HCT116 (cell line): ENCODE measurements around the gene TRIM14. TPM values are rescaled to one million over a fixed set of nuclear protein-coding genes. Genes with fewer than 3 reads are reported as not detected.

ENCODE experiments used
- ATAC-seq: fragments of 200-7000 bp; cut with Tn5 transposase; 2 replicates; pipeline ENCODE4 v1.9.1; 2020; ENCODE audit warnings: mild to moderate bottlenecking, moderate library complexity
- BruUV-seq: library from RNA; stranded (reverse); fragments of 400-500 nt; replicated peaks from 2 replicates; lab custom pipeline; 2021; lab: Mats Ljungman, UMichigan
- CTCF ChIA-PET: fragments of 300-600 bp; sonication (Branson Sonifier 250); formaldehyde crosslinking; loops from one replicate; lab custom pipeline; 2021; ENCODE audit warnings: antibody characterized with exemption; lab: Charles Lee
- POLR2A ChIA-PET: fragments of 300-600, 350-600 bp; sonication (Branson Sonifier 250); formaldehyde crosslinking; loops from one replicate; lab custom pipeline; 2021; ENCODE audit warnings: antibody characterized with exemption; lab: Charles Lee
- RAD21 ChIA-PET, 2 experiments: fragments of 300-600 bp; sonication (Branson Sonifier 250); formaldehyde crosslinking; loops; one replicate each; lab custom pipeline; 2023; ENCODE audit warnings: low total read pairs in 2 of 2; ENCODE audit not compliant: uncharacterized antibody in 2 of 2, unreplicated experiment in 2 of 2, low non-redundant PET in 1 of 2; lab: Charles Lee
- DNase-seq: peaks from one replicate; pipeline ENCODE4 v3.0.0-alpha.2; 2010; ENCODE audit warnings: low read depth, low spot score
- H2AFZ ChIP-seq: fragments of 200-600 bp; shearing (Covaris generic), sonication (generic); 2 replicates; pipeline ENCODE4 v1.6.1; 2017; ENCODE audit warnings: low read depth, mixed run types, mixed read lengths, antibody characterized with exemption, low read length; ENCODE audit not compliant: poor library complexity, severe bottlenecking
- H3K27ac ChIP-seq: 2 replicates; pipeline ENCODE4 v1.5.1; 2012; ENCODE audit warnings: low read depth, low read length
- H3K27me3 ChIP-seq: fragments of 200-600 bp; sonication (generic); 2 replicates; pipeline ENCODE4 v1.6.1; 2016; ENCODE audit warnings: mixed run types, low read length, mixed read lengths; ENCODE audit not compliant: insufficient read depth
- H3K36me3 ChIP-seq, 2 experiments: fragments of 200-500 bp in 1 of 2; fragments of 200-600 bp in 1 of 2; sonication (Bioruptor generic) in 1 of 2; sonication (generic) in 1 of 2; 2 replicates each; pipeline versions ENCODE4 v1.5.1 to v1.6.1; 2014 to 2016; ENCODE audit warnings: low read length in 2 of 2, inconsistent platforms in 1 of 2, mixed read lengths in 1 of 2, mixed run types in 1 of 2; ENCODE audit not compliant: insufficient read depth in 2 of 2, control insufficient read depth in 1 of 2
- H3K4me1 ChIP-seq, 2 experiments: fragments of 200-600 bp in 1 of 2; sonication (generic) in 1 of 2; 2 replicates each; pipeline versions ENCODE4 v1.5.1 to v1.6.1; 2012 to 2017; ENCODE audit warnings: low read length in 2 of 2, inconsistent platforms in 1 of 2, mild to moderate bottlenecking in 1 of 2, mixed read lengths in 1 of 2, mixed run types in 1 of 2, moderate library complexity in 1 of 2; ENCODE audit not compliant: insufficient read depth in 2 of 2, control insufficient read depth in 1 of 2
- H3K4me2 ChIP-seq: fragments of 200-600 bp; sonication (generic); 2 replicates; pipeline ENCODE4 v1.6.1; 2017; ENCODE audit warnings: mixed run types, low read length, mixed read lengths
- H3K4me3 ChIP-seq, 2 experiments: fragments of 200-600 bp in 1 of 2; sonication (generic) in 1 of 2; replicated peaks in 1 of 2; 2 replicates each; pipeline ENCODE4 v1.5.1; 2011 to 2016; ENCODE audit warnings: low read length in 2 of 2, control low read depth in 1 of 2, low read depth in 1 of 2, mild to moderate bottlenecking in 1 of 2, mixed read lengths in 1 of 2, mixed run types in 1 of 2
- H3K79me2 ChIP-seq: fragments of 200-600 bp; sonication (generic); 2 replicates; pipeline ENCODE4 v1.6.1; 2017; ENCODE audit warnings: mild to moderate bottlenecking, mixed run types, low read length, moderate library complexity, mixed read lengths; ENCODE audit not compliant: insufficient read depth
- H3K9ac ChIP-seq: fragments of 200-600 bp; sonication (generic); 2 replicates; pipeline ENCODE4 v1.6.1; 2016; ENCODE audit warnings: low read length, mixed read lengths
- H3K9me2 ChIP-seq: fragments of 200-600 bp; sonication (generic), shearing (Covaris generic); 2 replicates; pipeline ENCODE4 v1.6.1; 2017; ENCODE audit warnings: mixed run types, mild to moderate bottlenecking, moderate library complexity; ENCODE audit not compliant: insufficient read depth
- H3K9me3 ChIP-seq, 2 experiments: fragments of 200-500 bp in 1 of 2; fragments of 200-600 bp in 1 of 2; sonication (Bioruptor generic) in 1 of 2; sonication (generic) in 1 of 2; 2 replicates each; pipeline ENCODE4 v1.6.1; 2014 to 2017; ENCODE audit warnings: low read length in 2 of 2, mixed read lengths in 2 of 2, inconsistent platforms in 1 of 2, low read depth in 1 of 2, mild to moderate bottlenecking in 1 of 2, mixed run types in 1 of 2, moderate library complexity in 1 of 2; ENCODE audit not compliant: control insufficient read depth in 1 of 2, insufficient read depth in 1 of 2
- H4K20me1 ChIP-seq: fragments of 200-600 bp; sonication (generic), shearing (Covaris generic); 2 replicates; pipeline ENCODE4 v1.6.1; 2017; ENCODE audit warnings: mixed run types, mild to moderate bottlenecking, moderate library complexity; ENCODE audit not compliant: insufficient read depth
- CBX3 ChIP-seq: IDR thresholded peaks from 2 replicates; pipeline ENCODE4 v1.6.1; 2012; ENCODE audit warnings: low read depth
- CTCF ChIP-seq, 3 experiments: fragments of 200-600 bp in 1 of 3; sonication (generic) in 1 of 3; IDR thresholded peaks in 2 of 3; conservative IDR thresholded peaks in 1 of 3; 2 replicates each; pipeline ENCODE4 v1.5.1; 2012 to 2017; ENCODE audit warnings: low read depth in 2 of 3, low read length in 2 of 3, antibody characterized with exemption in 1 of 3, borderline replicate concordance in 1 of 3, control low read depth in 1 of 3, mild to moderate bottlenecking in 1 of 3, mixed read lengths in 1 of 3, mixed run types in 1 of 3, moderate library complexity in 1 of 3; ENCODE audit not compliant: insufficient read depth in 1 of 3
- EGR1 ChIP-seq: IDR thresholded peaks from 2 replicates; pipeline ENCODE4 v1.6.1; 2012; ENCODE audit warnings: low read depth
- JUND ChIP-seq: IDR thresholded peaks from 2 replicates; pipeline ENCODE4 v1.6.1; 2012
- POLR2A ChIP-seq: IDR thresholded peaks from 2 replicates; pipeline ENCODE4 v1.7.0; 2011; ENCODE audit warnings: borderline replicate concordance; ENCODE audit not compliant: insufficient read depth, insufficient read length; ENCODE audit errors: extremely low read depth
- REST ChIP-seq: IDR thresholded peaks from 2 replicates; pipeline ENCODE4 v1.6.1; 2012; ENCODE audit warnings: low read depth
- SIN3A ChIP-seq: IDR thresholded peaks from 2 replicates; pipeline ENCODE4 v1.6.1; 2012; ENCODE audit warnings: low read depth
- SP1 ChIP-seq: IDR thresholded peaks from 2 replicates; pipeline ENCODE4 v1.6.1; 2012; ENCODE audit warnings: low read depth
- SRF ChIP-seq: IDR thresholded peaks from 2 replicates; pipeline ENCODE4 v1.6.1; 2012; ENCODE audit warnings: low read depth
- TCF7L2 ChIP-seq: IDR thresholded peaks from 2 replicates; pipeline ENCODE4 v1.7.0; 2011; ENCODE audit warnings: borderline replicate concordance, inconsistent platforms; ENCODE audit not compliant: insufficient read depth, insufficient read length; ENCODE audit errors: extremely low read depth
- YY1 ChIP-seq: IDR thresholded peaks from 2 replicates; pipeline ENCODE4 v1.6.1; 2011; ENCODE audit warnings: low read length, low read depth, moderate library complexity, mild to moderate bottlenecking; ENCODE audit not compliant: insufficient replicate concordance; ENCODE audit errors: extremely low read depth
- ZNF274 ChIP-seq: fragments of 200-500 bp; sonication (Bioruptor generic); IDR thresholded peaks from 2 replicates; pipeline ENCODE4 v1.6.1; 2014; ENCODE audit warnings: mild to moderate bottlenecking, low read depth, low read length, inconsistent platforms
- intact Hi-C: fragments of 100-400 bp; cut with micrococcal nuclease; formaldehyde crosslinking; loops from 2 replicates; pipeline ENCODE4 v1.10.0; 2022
- total RNA-seq: library from RNA; stranded (reverse); gene quantifications from one replicate; pipeline ENCODE4 v1.2.1, GENCODE V29; 2021; ENCODE audit not compliant: unreplicated experiment
- TF ChIP-seq, protein P1 (sequence below): IDR thresholded peaks from 2 replicates; pipeline ENCODE4 v1.6.1; 2012

TRIM14 gene
- total RNA-seq, 1 experiment from 2014 or later = 24.4 TPM

GRCh38 chr9:98101868-98102273 is 17.2 kb downstream of the TRIM14 start:
- RAD21 ChIA-PET = no interaction called here

GRCh38 chr9:98101416-98101815 is 17.6 kb downstream of the TRIM14 start:
- Histone ChIP-seq H3K36me3 (0 out of 4 replicates have a peak, but pooled peaks cover 0 to 7% of the 10 kb centered on the region in 2 experiments), H3K27ac (no peak overlapping the region), H3K9me2 (no peaks in the 10 kb centered on the region), H3K4me1 (no peaks in the 10 kb centered on the region), H3K4me2 (no peak overlapping the region), H3K9ac (no peak overlapping the region), H2AFZ (no peak overlapping the region), H3K27me3 (no peaks in the 10 kb centered on the region), H3K79me2 (no peaks in the 10 kb centered on the region), H4K20me1 (no peaks in the 10 kb centered on the region), H3K4me3 (no peak overlapping the region), H3K9me3 (no peaks in the 10 kb centered on the region)
- BruUV-seq = no TSS peak
- ATAC-seq (no peak), DNase-seq (no peak)
- intact Hi-C loops = no loop called here
- POLR2A ChIA-PET = no interaction called here
- RAD21 ChIA-PET = no interaction called here
- CTCF ChIA-PET = no interaction called here
- TF ChIP-seq SRF (no peak), REST (no peak), POLR2A (no peak), ZNF274 (no peak), CTCF (IDR thresholded peaks at IDR 0.05 in 2 of 3, conservative IDR thresholded peaks at IDR 0.05 in 1 of 3; ENCODE audit: borderline replicate concordance in 1 of 3, insufficient read depth in 1 of 3, low read depth in 2 of 3, low read length in 2 of 3) (no peak), SP1 (no peak), JUND (no peak), CBX3 (no peak), TCF7L2 (no peak), EGR1 (no peak), SIN3A (no peak), YY1 (no peak)

More at GRCh38 chr9:98101868-98102273, 17.2 kb downstream of the TRIM14 start:
- no peak overlapping the region for H2AFZ ChIP-seq
- DNase-seq (no peak), ATAC-seq (no peak)
- H3K27ac ChIP-seq = no peak overlapping the region
- H3K36me3 ChIP-seq = peaks cover 0 to 10% of the 10 kb centered on the region in 2 experiments; a peak in 1 of 4 replicates
- TF ChIP-seq SP1 (no peak), SRF (no peak)
- TF ChIP-seq, protein P1, sequence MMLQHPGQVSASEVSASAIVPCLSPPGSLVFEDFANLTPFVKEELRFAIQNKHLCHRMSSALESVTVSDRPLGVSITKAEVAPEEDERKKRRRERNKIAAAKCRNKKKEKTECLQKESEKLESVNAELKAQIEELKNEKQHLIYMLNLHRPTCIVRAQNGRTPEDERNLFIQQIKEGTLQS = no peak
- TF ChIP-seq, all 23 proteins: peak for 0
- H4K20me1 ChIP-seq = no peaks in the 10 kb centered on the region
- no peaks in the 10 kb centered on the region for H3K27me3 ChIP-seq
- no TSS peak for BruUV-seq
- H3K79me2 ChIP-seq = no peaks in the 10 kb centered on the region
- no peak overlapping the region for H3K4me3 ChIP-seq
- CTCF ChIA-PET = no interaction called here
- H3K9me3 ChIP-seq = peaks cover 0 to 2% of the 10 kb centered on the region in 2 experiments; a peak in 1 of 4 replicates
- no peak overlapping the region for H3K9ac ChIP-seq
- no peaks in the 10 kb centered on the region for H3K4me1 ChIP-seq
- H3K4me2 ChIP-seq = no peak overlapping the region
- no peaks in the 10 kb centered on the region for H3K9me2 ChIP-seq
- intact Hi-C loops = no loop called here
- POLR2A ChIA-PET = no interaction called here
